Psoas muscle (tissue), 8 donors: ENCODE results near the gene H2AZ2. TPM values are rescaled to one million over a fixed set of nuclear protein-coding genes. Genes with fewer than 3 reads are reported as not detected.
A peak's percentile ranks its signal among the peaks of the same experiment; 100 is the strongest.
"Not testable (repeated sequence)": the region's sequence is repeated elsewhere in the genome, so short reads cannot be mapped to it uniquely, and the experiment has no call there.

Experiments used
- ATAC-seq, 4 donors: fragments of 200-7000 bp; cut with Tn5 transposase; one replicate each; pipeline ENCODE4 v1.9.1; 2020; ENCODE audit warnings: moderate library complexity in 3 of 4, mild to moderate bottlenecking in 2 of 4
- DNase-seq, 2 donors: peaks; one replicate each; pipeline ENCODE4 v3.0.0-alpha.2; 2020
- H3K27ac ChIP-seq: fragments of 200-600 bp; one replicate; pipeline ENCODE4 v1.8.0; 2022
- H3K27me3 ChIP-seq, 3 donors: fragments of 200-600 bp in 1 of 3; one replicate each; pipeline versions ENCODE4 v1.6.1 to v1.8.0; 2013 to 2022; ENCODE audit warnings: low read length in 2 of 3, mild to moderate bottlenecking in 2 of 3, moderate library complexity in 1 of 3; ENCODE audit not compliant: insufficient read depth in 3 of 3
- H3K36me3 ChIP-seq, 2 donors: fragments of 200-600 bp in 1 of 2; one replicate each; pipeline versions ENCODE4 v1.6.1 to v1.8.0; 2013 to 2022; ENCODE audit warnings: low read depth in 1 of 2, mild to moderate bottlenecking in 1 of 2, moderate library complexity in 1 of 2; ENCODE audit not compliant: insufficient read depth in 1 of 2
- H3K4me1 ChIP-seq: fragments of 200-600 bp; one replicate; pipeline ENCODE4 v1.8.0; 2022
- H3K4me3 ChIP-seq: fragments of 200-600 bp; one replicate; pipeline ENCODE4 v1.8.0; 2022; ENCODE audit warnings: mild to moderate bottlenecking
- H3K9me3 ChIP-seq: fragments of 200-600 bp; one replicate; pipeline ENCODE4 v1.8.0; 2022
- CTCF ChIP-seq: fragments of 200-600 bp; IDR thresholded peaks from one replicate; pipeline ENCODE4 v1.8.0; 2022; ENCODE audit warnings: antibody characterized with exemption
- WGBS, 3 donors: extraction: QIAGEN DNeasy Blood & Tissue Kit; methylation state at CpG; one replicate each; pipeline versions ENCODE4 v1.1.6 to v1.1.7; 2013; 5-methylcytosine and 5-hydroxymethylcytosine counted together
- intact Hi-C, 2 donors: fragments of 100-400 bp; cut with DNase I; formaldehyde crosslinking; loops; one replicate each; pipeline versions ENCODE4 v1.11.0 to v1.14.2; 2022
- polyA plus RNA-seq, 3 donors: library from polyadenylated mRNA; stranded (reverse); fragments of 200-250 nt; gene quantifications; one replicate each; pipeline ENCODE4 v1.2.3, GENCODE V29; 2013
- total RNA-seq, 4 donors: library from RNA; stranded (reverse); fragmentation: NEBNext Ultra II Directional in 2 of 4; extraction: Animal tissue kit (Norgen Biotek cat#: 25700) in 2 of 4; gene quantifications; one replicate each; pipeline versions ENCODE4 v1.2.1 to v1.2.4, GENCODE V29; 2021 to 2023
- donor health status: healthy with polysubstance abuse.
- donor health status: DM: no; HTN: no; CAD: no; lungs with moderate emphysema.
- donor health status: Bipolar disorder and iron deficiency.
- donor health status: healthy.
- donor health status: DM: yes; HTN: yes; CAD: no.
- donor health status: DM: no; HTN: no; CAD: no.
- donor health status: DM: no; HTN: no; CAD: no.
- donor health status: DM: yes; HTN: yes; CAD: no.

Gene H2AZ2
- total and polyA plus RNA-seq, 7 donors: 37.1 to 155 (median 124) TPM

- no peak for TF ChIP-seq CTCF
- H3K4me3 ChIP-seq: no peak overlapping the region
- no peak for DNase-seq
- no peak overlapping the region for H3K27ac ChIP-seq
- H3K9me3 ChIP-seq: no peaks in the 10 kb centered on the region
- H3K27me3 ChIP-seq: no peaks in the 10 kb centered on the region
- 80 to 90% (median 88%) methylated on average over 5 of the region's 5 CpGs for WGBS, 3 donors
- peaks cover 13% of the 10 kb centered on the region for H3K4me1 ChIP-seq
- H3K36me3 ChIP-seq: no peaks in the 10 kb centered on the region
- no peak for ATAC-seq
- intact Hi-C loops: loop anchor here (2.0 to 5.0 kb wide), 3 partner anchors 35 to 263 kb away; partner anchors contain the start of gene PURB (in 2 of the 2)
Measured at GRCh38 chr7:44849885-44850544, 2.1 kb upstream of the H2AZ2 start.

- DNase-seq (no peak), ATAC-seq (no peak)
- H3K9me3 ChIP-seq: no peaks in the 10 kb centered on the region
- intact Hi-C loops: loop anchor here (2.0 to 5.0 kb wide), 3 partner anchors 35 to 262 kb away; partner anchors contain the start of gene PURB (in 2 of the 2)
- peak overlapping the region; percentile 82 for H3K4me3 ChIP-seq
- peaks cover 20% of the 10 kb centered on the region for H3K4me1 ChIP-seq
- H3K36me3 ChIP-seq: no peaks in the 10 kb centered on the region
- peak overlapping the region; percentile 95 for H3K27ac ChIP-seq
- no peak for TF ChIP-seq CTCF
- no peaks in the 10 kb centered on the region for H3K27me3 ChIP-seq
- 77 to 83% (median 77%) methylated on average over 10 of the region's 10 CpGs for WGBS, 3 donors
Measured at GRCh38 chr7:44849259-44849884, 1.5 kb upstream of the H2AZ2 start.

- H3K27me3 ChIP-seq: no peaks in the 10 kb centered on the region
- 0% methylated on average over 30 to 36 of the region's 36 CpGs for WGBS, 3 donors
- DNase-seq (peak; percentile 89 to 94), ATAC-seq (peak; percentile 78 to 84 (median 80))
- intact Hi-C loops: loop anchor here (2.0 to 5.0 kb wide), 4 partner anchors 40 to 263 kb away; partner anchors contain the start of genes PPIA (in 1 of the 2) and PURB (in 1 of the 2)
- H3K27ac ChIP-seq: peak overlapping the region; percentile 95
- peak overlapping the region; percentile 82 for H3K4me3 ChIP-seq
- H3K36me3 ChIP-seq: peaks cover 0 to 2% of the 10 kb centered on the region in 2 donors
- H3K9me3 ChIP-seq: no peaks in the 10 kb centered on the region
- H3K4me1 ChIP-seq: peaks cover 33% of the 10 kb centered on the region
- peak; percentile 88 for TF ChIP-seq CTCF
Measured at GRCh38 chr7:44847509-44847919, 373 bp downstream of the H2AZ2 start.

DNA sequence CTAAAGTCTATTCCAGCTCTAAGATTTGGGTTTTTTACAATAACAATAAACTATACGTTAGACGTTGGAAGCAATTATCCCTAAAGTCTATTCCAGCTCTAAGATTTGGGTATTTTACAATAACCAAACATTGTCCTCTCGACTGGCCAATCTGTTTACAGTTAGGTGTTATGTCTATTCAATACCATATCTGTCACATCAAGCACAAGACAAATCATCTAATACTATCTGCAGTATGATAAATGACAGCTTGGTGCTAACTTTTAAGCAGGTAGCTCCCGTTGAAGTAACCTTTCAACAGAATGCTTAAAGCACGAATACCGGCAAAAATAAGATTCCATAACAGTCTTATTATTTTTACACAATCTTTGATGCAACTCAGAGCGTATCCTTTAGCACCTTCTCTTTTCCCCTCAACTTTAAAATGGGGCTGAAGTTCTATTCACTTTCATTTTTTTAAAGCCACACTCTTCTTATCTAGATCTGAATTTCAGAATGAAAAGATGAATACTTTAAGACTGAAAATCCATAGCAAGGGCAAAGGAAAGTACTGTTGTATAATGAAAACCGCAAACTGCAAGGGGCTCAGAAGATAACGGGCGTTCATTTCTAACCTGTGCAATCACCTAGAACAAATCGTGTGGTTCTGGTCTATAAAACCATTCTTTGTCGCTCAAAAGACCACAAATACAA is 925 bp downstream of the H2AZ2 start:
- TF ChIP-seq CTCF: no peak
- H3K36me3 ChIP-seq: peaks cover 0 to 4% of the 10 kb centered on the region in 2 donors
- ATAC-seq (no peak), DNase-seq (no peak)
- peaks cover 34% of the 10 kb centered on the region for H3K4me1 ChIP-seq
- H3K4me3 ChIP-seq: peak overlapping the region; percentile 82
- no peaks in the 10 kb centered on the region for H3K9me3 ChIP-seq
- no peaks in the 10 kb centered on the region for H3K27me3 ChIP-seq
- peak overlapping the region; percentile 95 for H3K27ac ChIP-seq
- intact Hi-C loops: loop anchor here (2.0 to 5.0 kb wide), 4 partner anchors 40 to 262 kb away; partner anchors contain the start of genes PPIA (in 1 of the 2) and PURB (in 1 of the 2)
- WGBS, 3 donors: 0% methylated on average over 12 of the region's 12 CpGs

DNA sequence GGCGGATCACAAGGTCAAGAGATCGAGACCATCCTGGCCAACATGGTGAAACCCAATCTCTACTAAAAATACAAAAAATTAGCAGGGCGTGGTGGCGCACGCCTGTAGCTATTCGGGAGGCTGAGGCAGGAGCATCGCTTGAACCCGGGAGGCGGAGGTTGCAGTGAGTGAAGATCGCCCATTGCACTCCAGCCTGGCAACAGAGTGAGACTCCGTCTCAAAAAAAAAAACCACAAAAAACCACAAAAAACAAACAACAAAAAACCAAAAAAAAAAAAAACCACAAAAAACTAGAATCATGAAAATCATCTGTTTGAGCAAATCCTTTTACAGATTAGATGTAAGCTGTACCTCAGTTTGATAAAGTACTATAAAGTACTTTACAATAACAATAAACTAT is 1.5 kb downstream of the H2AZ2 start:
- H3K27me3 ChIP-seq, H3K9me3 ChIP-seq, ATAC-seq, DNase-seq, H3K36me3 ChIP-seq: not testable (repeated sequence)
- Histone ChIP-seq H3K4me1 (peaks cover 34% of the 10 kb centered on the region), H3K4me3 (peak overlapping the region; percentile 82), H3K27ac (peak overlapping the region; percentile 95)
- intact Hi-C loops: loop anchor here (2.0 to 5.0 kb wide), 4 partner anchors 41 to 262 kb away; partner anchors contain the start of genes PPIA (in 1 of the 2) and PURB (in 1 of the 2)
- WGBS, 3 donors: 28 to 43% (median 35%) methylated on average over 11 of the region's 11 CpGs
